CD4-positive, alpha-beta T cell treated with Interleukin-15 for 1 hour (primary cell): ENCODE data around the gene SLC35A2.
A peak's percentile ranks its signal among the peaks of the same experiment; 100 is the strongest.
"Not testable (repeated sequence)": the region's sequence is repeated elsewhere in the genome, so short reads cannot be mapped to it uniquely, and the experiment has no call there.

Source experiments
- DNase-seq: peaks from one replicate; pipeline ENCODE4 v3.0.0-alpha.2; 2020

Gene SLC35A2

GRCh38 chrX:48901069-48901468 lies 10.4 kb downstream of the SLC35A2 start:
- DNase-seq, result no peak

- DNase-seq, result no peak
Measured at GRCh38 chrX:48899078-48899410, 12.4 kb downstream of the SLC35A2 start.

GRCh38 chrX:48897625-48898306 lies 13.7 kb downstream of the SLC35A2 start, which contains the start of the genes PQBP1 and TIMM17B:
TSS of gene PQBP1 (plus strand) at chrX:48897930. CDS start at chrX:48898510, 580 bp downstream.
TSS of gene TIMM17B (minus strand) at chrX:48897768. CDS start at chrX:48897749, 19 bp downstream.
- DNase-seq, result peak; percentile 94

GRCh38 chrX:48897157-48897624 lies 14.3 kb downstream of the SLC35A2 start:
- DNase-seq, result peak; percentile 78

GRCh38 chrX:48896611-48897011 lies 14.8 kb downstream of the SLC35A2 start:
- no peak for DNase-seq

GRCh38 chrX:48894891-48895290 lies 16.6 kb downstream of the SLC35A2 start:
- no peak for DNase-seq

- DNase-seq, result no peak
Measured at GRCh38 chrX:48893556-48894348, 17.7 kb downstream of the SLC35A2 start.

GRCh38 chrX:48892896-48893295 lies 18.6 kb downstream of the SLC35A2 start:
- no peak for DNase-seq

GRCh38 chrX:48891402-48892288 lies 19.8 kb downstream of the SLC35A2 start:
- DNase-seq, result peak; percentile 83

- no peak for DNase-seq
Measured at GRCh38 chrX:48890934-48891401, 20.5 kb downstream of the SLC35A2 start.

GRCh38 chrX:48890296-48890925 lies 21.0 kb downstream of the SLC35A2 start:
- no peak for DNase-seq

GRCh38 chrX:48886586-48886985 lies 24.9 kb downstream of the SLC35A2 start:
- DNase-seq, result not testable (repeated sequence)

- no peak for DNase-seq
Measured at GRCh38 chrX:48883729-48884128, 27.7 kb downstream of the SLC35A2 start.

GRCh38 chrX:48876944-48877343 lies 34.5 kb downstream of the SLC35A2 start:
- DNase-seq, result not testable (repeated sequence)

- not testable (repeated sequence) for DNase-seq
Measured at GRCh38 chrX:48872017-48872416, 39.4 kb downstream of the SLC35A2 start.

GRCh38 chrX:48864210-48864609 lies 47.2 kb downstream of the SLC35A2 start:
- no peak for DNase-seq

- no peak for DNase-seq
Measured at GRCh38 chrX:48854898-48855297, 56.5 kb downstream of the SLC35A2 start.

GRCh38 chrX:48854121-48854804 lies 57.2 kb downstream of the SLC35A2 start:
- not testable (repeated sequence) for DNase-seq

GRCh38 chrX:48853494-48853893 lies 58.0 kb downstream of the SLC35A2 start:
- DNase-seq, result not testable (repeated sequence)
